Central memory CD8-positive, alpha-beta T cell (primary cell): Measurements from ENCODE around the gene ZNF185.
"Not testable (repeated sequence)": the region's sequence is repeated elsewhere in the genome, so short reads cannot be mapped to it uniquely, and the experiment has no call there.

Experiments used
- ATAC-seq: fragments of 150-1000 bp; cut with Tn5 transposase; replicated peaks from 2 replicates; pipeline ENCODE4 v1.10.0; 2022; ENCODE audit warnings: mild to moderate bottlenecking, moderate FRiP score, moderate number of reproducible peaks; ENCODE audit not compliant: poor library complexity, severe bottlenecking; ENCODE audit errors: extremely low read depth
- DNase-seq, 2 donors: peaks; one replicate each; pipeline ENCODE4 v3.0.0; 2021; ENCODE audit warnings: low spot score in 2 of 2
- H3K27ac Mint-ChIP-seq: one replicate; pipeline ENCODE4 v1.8.0; 2022; ENCODE audit warnings: low read depth, mild to moderate bottlenecking, moderate library complexity, mixed read lengths
- H3K27me3 Mint-ChIP-seq: one replicate; pipeline ENCODE4 v1.8.0; 2022; ENCODE audit warnings: mixed read lengths
- H3K36me3 Mint-ChIP-seq: one replicate; pipeline ENCODE4 v1.8.0; 2022; ENCODE audit warnings: mild to moderate bottlenecking, moderate library complexity, mixed read lengths; ENCODE audit not compliant: insufficient read depth
- H3K4me1 Mint-ChIP-seq: one replicate; pipeline ENCODE4 v1.8.0; 2022; ENCODE audit warnings: mixed read lengths
- H3K4me3 Mint-ChIP-seq: one replicate; pipeline ENCODE4 v1.8.0; 2022; ENCODE audit warnings: mild to moderate bottlenecking, moderate library complexity, mixed read lengths
- H3K9me3 Mint-ChIP-seq: one replicate; pipeline ENCODE4 v1.8.0; 2022; ENCODE audit warnings: mixed read lengths

Gene ZNF185

GRCh38 chrX:152899874-152900719 is 2.2 kb downstream of the ZNF185 start:
- Mint-ChIP-seq H3K27me3 (peaks cover 30% of the 10 kb centered on the region), H3K4me1 (no peaks in the 10 kb centered on the region), H3K36me3 (no peaks in the 10 kb centered on the region), H3K4me3 (no peak overlapping the region), H3K9me3 (no peaks in the 10 kb centered on the region), H3K27ac (no peak overlapping the region)
- ATAC-seq (no peak), DNase-seq (no peak)

GRCh38 chrX:152900937-152901445 is 3.1 kb downstream of the ZNF185 start:
- Mint-ChIP-seq H3K4me3 (no peak overlapping the region), H3K27ac (no peak overlapping the region), H3K4me1 (no peaks in the 10 kb centered on the region), H3K9me3 (no peaks in the 10 kb centered on the region), H3K27me3 (peaks cover 21% of the 10 kb centered on the region), H3K36me3 (no peaks in the 10 kb centered on the region)
- DNase-seq (no peak), ATAC-seq (no peak)

- Mint-ChIP-seq H3K4me1 (no peaks in the 10 kb centered on the region), H3K4me3 (no peak overlapping the region), H3K9me3 (no peaks in the 10 kb centered on the region), H3K27me3 (peaks cover 14% of the 10 kb centered on the region), H3K36me3 (no peaks in the 10 kb centered on the region), H3K27ac (no peak overlapping the region)
- ATAC-seq (no peak), DNase-seq (no peak)
Measured at GRCh38 chrX:152901816-152902501, 4.1 kb downstream of the ZNF185 start.

GRCh38 chrX:152902502-152902820 is 4.6 kb downstream of the ZNF185 start:
- no peak overlapping the region for H3K27ac Mint-ChIP-seq
- peaks cover 16% of the 10 kb centered on the region for H3K27me3 Mint-ChIP-seq
- H3K4me1 Mint-ChIP-seq, result no peaks in the 10 kb centered on the region
- DNase-seq, result no peak
- ATAC-seq, result no peak
- no peaks in the 10 kb centered on the region for H3K36me3 Mint-ChIP-seq
- H3K4me3 Mint-ChIP-seq, result no peak overlapping the region
- no peaks in the 10 kb centered on the region for H3K9me3 Mint-ChIP-seq

GRCh38 chrX:152903589-152903988 is 5.7 kb downstream of the ZNF185 start:
- no peak overlapping the region for H3K4me3 Mint-ChIP-seq
- ATAC-seq, result no peak
- no peaks in the 10 kb centered on the region for H3K36me3 Mint-ChIP-seq
- DNase-seq, result no peak
- H3K27me3 Mint-ChIP-seq, result peaks cover 17% of the 10 kb centered on the region
- H3K4me1 Mint-ChIP-seq, result no peaks in the 10 kb centered on the region
- H3K9me3 Mint-ChIP-seq, result no peaks in the 10 kb centered on the region
- H3K27ac Mint-ChIP-seq, result no peak overlapping the region

GRCh38 chrX:152904151-152905080 is 6.5 kb downstream of the ZNF185 start:
- no peak overlapping the region for H3K27ac Mint-ChIP-seq

GRCh38 chrX:152905081-152905420 is 7.2 kb downstream of the ZNF185 start:
- H3K9me3 Mint-ChIP-seq, result no peaks in the 10 kb centered on the region
- H3K27me3 Mint-ChIP-seq, result peaks cover 13% of the 10 kb centered on the region
- no peaks in the 10 kb centered on the region for H3K4me1 Mint-ChIP-seq
- DNase-seq, result no peak
- no peaks in the 10 kb centered on the region for H3K36me3 Mint-ChIP-seq
- no peak overlapping the region for H3K4me3 Mint-ChIP-seq
- no peak for ATAC-seq
- H3K27ac Mint-ChIP-seq, result no peak overlapping the region

More at GRCh38 chrX:152904151-152905080, 6.5 kb downstream of the ZNF185 start:
- Mint-ChIP-seq H3K9me3 (no peaks in the 10 kb centered on the region), H3K27me3 (peaks cover 17% of the 10 kb centered on the region), H3K4me1 (no peaks in the 10 kb centered on the region), H3K36me3 (no peaks in the 10 kb centered on the region), H3K4me3 (no peak overlapping the region)
- ATAC-seq (no peak), DNase-seq (no peak)

- Mint-ChIP-seq H3K4me1 (no peaks in the 10 kb centered on the region), H3K9me3 (no peaks in the 10 kb centered on the region), H3K27me3 (peaks cover 9% of the 10 kb centered on the region), H3K27ac (no peak overlapping the region), H3K4me3 (no peak overlapping the region), H3K36me3 (no peaks in the 10 kb centered on the region)
- DNase-seq, result no peak
- ATAC-seq, result no peak
Measured at GRCh38 chrX:152907084-152907651, 9.3 kb downstream of the ZNF185 start.

- H3K4me3 Mint-ChIP-seq, result no peak overlapping the region
- DNase-seq, result no peak
- H3K36me3 Mint-ChIP-seq, result peaks cover under 1% of the 10 kb centered on the region
- H3K9me3 Mint-ChIP-seq, result no peaks in the 10 kb centered on the region
- no peak overlapping the region for H3K27ac Mint-ChIP-seq
- peaks cover 9% of the 10 kb centered on the region for H3K27me3 Mint-ChIP-seq
- H3K4me1 Mint-ChIP-seq, result no peaks in the 10 kb centered on the region
- no peak for ATAC-seq
Measured at GRCh38 chrX:152908486-152908885, 10.6 kb downstream of the ZNF185 start.

GRCh38 chrX:152910018-152910417 is 12.2 kb downstream of the ZNF185 start:
- not testable (repeated sequence) for DNase-seq, H3K4me1 Mint-ChIP-seq

GRCh38 chrX:152912106-152912505 is 14.2 kb downstream of the ZNF185 start:
- Mint-ChIP-seq H3K4me3 (no peak overlapping the region), H3K9me3 (no peaks in the 10 kb centered on the region), H3K36me3 (peaks cover 2% of the 10 kb centered on the region)

More at GRCh38 chrX:152910018-152910417, 12.2 kb downstream of the ZNF185 start:
- H3K4me3 Mint-ChIP-seq, H3K36me3 Mint-ChIP-seq, H3K9me3 Mint-ChIP-seq, ATAC-seq, H3K27ac Mint-ChIP-seq, H3K27me3 Mint-ChIP-seq: not testable (repeated sequence)

GRCh38 chrX:152912641-152913040 is 14.8 kb downstream of the ZNF185 start:
- no peak overlapping the region for H3K27ac Mint-ChIP-seq
- H3K36me3 Mint-ChIP-seq, result peaks cover 2% of the 10 kb centered on the region
- DNase-seq (no peak), ATAC-seq (no peak)
- no peaks in the 10 kb centered on the region for H3K9me3 Mint-ChIP-seq
- H3K4me1 Mint-ChIP-seq, result no peaks in the 10 kb centered on the region
- no peak overlapping the region for H3K4me3 Mint-ChIP-seq
- H3K27me3 Mint-ChIP-seq, result no peaks in the 10 kb centered on the region

More at GRCh38 chrX:152912106-152912505, 14.2 kb downstream of the ZNF185 start:
- peaks cover 5% of the 10 kb centered on the region for H3K27me3 Mint-ChIP-seq
- no peak for DNase-seq
- no peak for ATAC-seq
- no peak overlapping the region for H3K27ac Mint-ChIP-seq
- no peaks in the 10 kb centered on the region for H3K4me1 Mint-ChIP-seq
